H1 (cell line): ENCODE data around the gene FCRLB.

Experiments
- CHD2 ChIP-seq: IDR thresholded peaks from 2 replicates; pipeline ENCODE4 v1.6.1; 2012; ENCODE audit warnings: low read length, improper control_type of control experiment
- CTBP2 ChIP-seq: IDR thresholded peaks from 2 replicates; pipeline ENCODE4 v1.7.0; 2011; ENCODE audit warnings: borderline replicate concordance, mild to moderate bottlenecking, moderate library complexity, mixed read lengths, low read length; ENCODE audit not compliant: insufficient read depth, insufficient read length
- FOSL1 ChIP-seq: IDR thresholded peaks from 2 replicates; pipeline ENCODE4 v1.6.1; 2011; ENCODE audit warnings: mild to moderate bottlenecking, low read depth, low read length, moderate library complexity; ENCODE audit not compliant: insufficient read depth
- GABPA ChIP-seq: IDR thresholded peaks from 2 replicates; pipeline ENCODE4 v1.6.1; 2011; ENCODE audit warnings: mild to moderate bottlenecking, low read length, moderate library complexity, borderline replicate concordance; ENCODE audit not compliant: insufficient read depth
- HDAC2 ChIP-seq, 2 experiments: fragments of 300-600 bp in 1 of 2; sonication (generic) in 1 of 2; IDR thresholded peaks; 2 replicates each; pipeline ENCODE4 v1.6.1; 2011 to 2012; ENCODE audit warnings: low read depth in 2 of 2, low read length in 2 of 2, mild to moderate bottlenecking in 2 of 2, moderate library complexity in 2 of 2, borderline replicate concordance in 1 of 2, inconsistent platforms in 1 of 2
- POLR2AphosphoS5 ChIP-seq: IDR thresholded peaks from 2 replicates; pipeline ENCODE4 v1.6.1; 2011; ENCODE audit warnings: low read depth, low read length
- RFX5 ChIP-seq: IDR thresholded peaks from 2 replicates; pipeline ENCODE4 v1.6.1; 2011; ENCODE audit warnings: low read depth, low read length, improper control_type of control experiment, borderline replicate concordance
- SAP30 ChIP-seq: fragments of 300-600 bp; sonication (generic); IDR thresholded peaks from 2 replicates; pipeline ENCODE4 v1.7.1; 2012; ENCODE audit warnings: low read length, moderate library complexity, mild to moderate bottlenecking, inconsistent platforms; ENCODE audit not compliant: insufficient read depth, insufficient replicate concordance
- SIN3A ChIP-seq, 2 experiments: IDR thresholded peaks in 1 of 2; conservative IDR thresholded peaks in 1 of 2; 2 replicates each; pipeline ENCODE4 v1.6.1; 2011 to 2012; ENCODE audit warnings: low read length in 2 of 2, improper control_type of control experiment in 1 of 2, low read depth in 1 of 2, mild to moderate bottlenecking in 1 of 2
- SP1 ChIP-seq: IDR thresholded peaks from 2 replicates; pipeline ENCODE4 v1.6.1; 2011; ENCODE audit warnings: low read depth, low read length
- TF ChIP-seq, protein P1 (sequence below), 3 experiments: IDR thresholded peaks; 1 replicate in 2 of 3; 2 replicates in 1 of 3; pipeline versions ENCODE4 v1.5.1 to v1.6.1; 2011; ENCODE audit warnings: low read length in 3 of 3, mild to moderate bottlenecking in 3 of 3, inconsistent platforms in 2 of 3, low read depth in 1 of 3, moderate library complexity in 1 of 3; ENCODE audit not compliant: insufficient read depth in 1 of 3; ENCODE audit errors: control extremely low read depth in 1 of 3
- TF ChIP-seq, protein P2 (sequence below): IDR thresholded peaks from 2 replicates; pipeline ENCODE4 v1.6.1; 2011; ENCODE audit warnings: low read depth, mild to moderate bottlenecking, low read length; ENCODE audit not compliant: insufficient read depth

DNA sequence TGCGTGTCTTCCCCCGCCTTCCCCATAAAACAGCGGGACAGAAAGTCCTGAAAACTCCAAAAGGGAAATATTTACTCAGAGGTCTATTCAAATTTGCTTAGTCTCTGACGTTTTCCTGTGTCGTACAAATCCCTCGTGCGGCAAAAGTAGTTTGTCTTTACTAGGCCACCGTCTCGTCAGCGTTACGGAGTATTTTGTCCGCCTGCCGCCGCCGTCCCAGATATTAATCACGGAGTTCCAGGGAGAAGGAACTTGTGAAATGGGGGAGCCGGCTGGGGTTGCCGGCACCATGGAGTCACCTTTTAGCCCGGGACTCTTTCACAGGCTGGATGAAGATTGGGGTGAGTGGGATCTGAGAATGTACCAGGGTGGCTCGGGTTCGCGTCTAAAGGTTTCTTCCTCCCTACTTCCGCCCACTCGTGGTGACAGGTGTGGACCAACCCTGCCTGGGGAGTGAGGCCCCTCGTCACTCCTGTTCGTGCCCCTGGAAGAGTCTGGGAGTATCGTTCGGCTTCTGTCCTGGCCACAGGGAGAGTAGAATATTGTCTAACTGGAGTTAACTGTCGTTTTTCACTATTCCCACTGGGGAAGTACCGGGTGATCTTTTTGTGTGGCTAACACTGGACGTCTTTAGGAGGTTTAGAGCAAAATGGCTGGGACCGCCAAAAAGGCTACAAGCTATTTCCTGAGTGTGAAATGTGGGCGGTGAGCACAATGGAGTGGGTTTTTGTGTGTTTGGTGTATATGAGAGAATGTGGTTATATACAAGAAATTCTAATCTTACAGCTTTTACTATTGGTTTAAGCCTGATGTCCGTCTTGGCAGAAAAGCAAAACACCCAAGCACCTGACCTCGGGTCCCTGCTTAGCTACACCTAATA is 45.0 kb downstream of the FCRLB start, which contains the start of gene ATF6:
- TF ChIP-seq, protein P1, sequence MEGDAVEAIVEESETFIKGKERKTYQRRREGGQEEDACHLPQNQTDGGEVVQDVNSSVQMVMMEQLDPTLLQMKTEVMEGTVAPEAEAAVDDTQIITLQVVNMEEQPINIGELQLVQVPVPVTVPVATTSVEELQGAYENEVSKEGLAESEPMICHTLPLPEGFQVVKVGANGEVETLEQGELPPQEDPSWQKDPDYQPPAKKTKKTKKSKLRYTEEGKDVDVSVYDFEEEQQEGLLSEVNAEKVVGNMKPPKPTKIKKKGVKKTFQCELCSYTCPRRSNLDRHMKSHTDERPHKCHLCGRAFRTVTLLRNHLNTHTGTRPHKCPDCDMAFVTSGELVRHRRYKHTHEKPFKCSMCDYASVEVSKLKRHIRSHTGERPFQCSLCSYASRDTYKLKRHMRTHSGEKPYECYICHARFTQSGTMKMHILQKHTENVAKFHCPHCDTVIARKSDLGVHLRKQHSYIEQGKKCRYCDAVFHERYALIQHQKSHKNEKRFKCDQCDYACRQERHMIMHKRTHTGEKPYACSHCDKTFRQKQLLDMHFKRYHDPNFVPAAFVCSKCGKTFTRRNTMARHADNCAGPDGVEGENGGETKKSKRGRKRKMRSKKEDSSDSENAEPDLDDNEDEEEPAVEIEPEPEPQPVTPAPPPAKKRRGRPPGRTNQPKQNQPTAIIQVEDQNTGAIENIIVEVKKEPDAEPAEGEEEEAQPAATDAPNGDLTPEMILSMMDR (IDR thresholded peaks at IDR 0.05; ENCODE audit: control extremely low read depth in 1 of 3, insufficient read depth in 1 of 3, low read depth in 1 of 3, low read length in 3 of 3) = no peak
- TF ChIP-seq FOSL1 (no peak), SIN3A (conservative IDR thresholded peaks at IDR 0.05 in 1 of 2, IDR thresholded peaks at IDR 0.05 in 1 of 2; ENCODE audit: low read depth in 1 of 2, low read length in 2 of 2) (peak in 1 of 2 experiments; percentile 73; a peak in 1 of 4 replicates), SP1 (peak; percentile 40; the same call in 1 of the 2 replicates), GABPA (no peak), CTBP2 (no peak), CHD2 (no peak), RFX5 (no peak), HDAC2 (IDR thresholded peaks at IDR 0.05; ENCODE audit: borderline replicate concordance in 1 of 2, low read depth in 2 of 2, low read length in 2 of 2) (peak; percentile 56 to 89; a peak in 2 of 4 replicates), POLR2AphosphoS5 (no peak), SAP30 (peak; percentile 60)
- TF ChIP-seq, protein P2, sequence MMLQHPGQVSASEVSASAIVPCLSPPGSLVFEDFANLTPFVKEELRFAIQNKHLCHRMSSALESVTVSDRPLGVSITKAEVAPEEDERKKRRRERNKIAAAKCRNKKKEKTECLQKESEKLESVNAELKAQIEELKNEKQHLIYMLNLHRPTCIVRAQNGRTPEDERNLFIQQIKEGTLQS = no peak
